HCT116 (cell line): ENCODE results near the gene CYP1A2. TPM values are rescaled to one million over a fixed set of nuclear protein-coding genes. Genes with fewer than 3 reads are reported as not detected.

Source experiments
- ATAC-seq: fragments of 200-7000 bp; cut with Tn5 transposase; 2 replicates; pipeline ENCODE4 v1.9.1; 2020; ENCODE audit warnings: mild to moderate bottlenecking, moderate library complexity
- BruUV-seq: library from RNA; stranded (reverse); fragments of 400-500 nt; replicated peaks from 2 replicates; lab custom pipeline; 2021; lab: Mats Ljungman, UMichigan
- CTCF ChIA-PET: fragments of 300-600 bp; sonication (Branson Sonifier 250); formaldehyde crosslinking; loops from one replicate; lab custom pipeline; 2021; ENCODE audit warnings: antibody characterized with exemption; lab: Charles Lee
- POLR2A ChIA-PET: fragments of 300-600, 350-600 bp; sonication (Branson Sonifier 250); formaldehyde crosslinking; loops from one replicate; lab custom pipeline; 2021; ENCODE audit warnings: antibody characterized with exemption; lab: Charles Lee
- RAD21 ChIA-PET, 2 experiments: fragments of 300-600 bp; sonication (Branson Sonifier 250); formaldehyde crosslinking; loops; one replicate each; lab custom pipeline; 2023; ENCODE audit warnings: low total read pairs in 2 of 2; ENCODE audit not compliant: uncharacterized antibody in 2 of 2, unreplicated experiment in 2 of 2, low non-redundant PET in 1 of 2; lab: Charles Lee
- DNase-seq: peaks from one replicate; pipeline ENCODE4 v3.0.0-alpha.2; 2010; ENCODE audit warnings: low read depth, low spot score
- H2AFZ ChIP-seq: fragments of 200-600 bp; shearing (Covaris generic), sonication (generic); 2 replicates; pipeline ENCODE4 v1.6.1; 2017; ENCODE audit warnings: low read depth, mixed run types, mixed read lengths, antibody characterized with exemption, low read length; ENCODE audit not compliant: poor library complexity, severe bottlenecking
- H3K27ac ChIP-seq: 2 replicates; pipeline ENCODE4 v1.5.1; 2012; ENCODE audit warnings: low read depth, low read length
- H3K27me3 ChIP-seq: fragments of 200-600 bp; sonication (generic); 2 replicates; pipeline ENCODE4 v1.6.1; 2016; ENCODE audit warnings: mixed run types, low read length, mixed read lengths; ENCODE audit not compliant: insufficient read depth
- H3K36me3 ChIP-seq, 2 experiments: fragments of 200-500 bp in 1 of 2; fragments of 200-600 bp in 1 of 2; sonication (Bioruptor generic) in 1 of 2; sonication (generic) in 1 of 2; 2 replicates each; pipeline versions ENCODE4 v1.5.1 to v1.6.1; 2014 to 2016; ENCODE audit warnings: low read length in 2 of 2, inconsistent platforms in 1 of 2, mixed read lengths in 1 of 2, mixed run types in 1 of 2; ENCODE audit not compliant: insufficient read depth in 2 of 2, control insufficient read depth in 1 of 2
- H3K4me1 ChIP-seq, 2 experiments: fragments of 200-600 bp in 1 of 2; sonication (generic) in 1 of 2; 2 replicates each; pipeline versions ENCODE4 v1.5.1 to v1.6.1; 2012 to 2017; ENCODE audit warnings: low read length in 2 of 2, inconsistent platforms in 1 of 2, mild to moderate bottlenecking in 1 of 2, mixed read lengths in 1 of 2, mixed run types in 1 of 2, moderate library complexity in 1 of 2; ENCODE audit not compliant: insufficient read depth in 2 of 2, control insufficient read depth in 1 of 2
- H3K4me2 ChIP-seq: fragments of 200-600 bp; sonication (generic); 2 replicates; pipeline ENCODE4 v1.6.1; 2017; ENCODE audit warnings: mixed run types, low read length, mixed read lengths
- H3K4me3 ChIP-seq, 2 experiments: fragments of 200-600 bp in 1 of 2; sonication (generic) in 1 of 2; replicated peaks in 1 of 2; 2 replicates each; pipeline ENCODE4 v1.5.1; 2011 to 2016; ENCODE audit warnings: low read length in 2 of 2, control low read depth in 1 of 2, low read depth in 1 of 2, mild to moderate bottlenecking in 1 of 2, mixed read lengths in 1 of 2, mixed run types in 1 of 2
- H3K79me2 ChIP-seq: fragments of 200-600 bp; sonication (generic); 2 replicates; pipeline ENCODE4 v1.6.1; 2017; ENCODE audit warnings: mild to moderate bottlenecking, mixed run types, low read length, moderate library complexity, mixed read lengths; ENCODE audit not compliant: insufficient read depth
- H3K9ac ChIP-seq: fragments of 200-600 bp; sonication (generic); 2 replicates; pipeline ENCODE4 v1.6.1; 2016; ENCODE audit warnings: low read length, mixed read lengths
- H3K9me2 ChIP-seq: fragments of 200-600 bp; sonication (generic), shearing (Covaris generic); 2 replicates; pipeline ENCODE4 v1.6.1; 2017; ENCODE audit warnings: mixed run types, mild to moderate bottlenecking, moderate library complexity; ENCODE audit not compliant: insufficient read depth
- H3K9me3 ChIP-seq, 2 experiments: fragments of 200-500 bp in 1 of 2; fragments of 200-600 bp in 1 of 2; sonication (Bioruptor generic) in 1 of 2; sonication (generic) in 1 of 2; 2 replicates each; pipeline ENCODE4 v1.6.1; 2014 to 2017; ENCODE audit warnings: low read length in 2 of 2, mixed read lengths in 2 of 2, inconsistent platforms in 1 of 2, low read depth in 1 of 2, mild to moderate bottlenecking in 1 of 2, mixed run types in 1 of 2, moderate library complexity in 1 of 2; ENCODE audit not compliant: control insufficient read depth in 1 of 2, insufficient read depth in 1 of 2
- H4K20me1 ChIP-seq: fragments of 200-600 bp; sonication (generic), shearing (Covaris generic); 2 replicates; pipeline ENCODE4 v1.6.1; 2017; ENCODE audit warnings: mixed run types, mild to moderate bottlenecking, moderate library complexity; ENCODE audit not compliant: insufficient read depth
- EGR1 ChIP-seq: IDR thresholded peaks from 2 replicates; pipeline ENCODE4 v1.6.1; 2012; ENCODE audit warnings: low read depth
- ELF1 ChIP-seq: IDR thresholded peaks from 2 replicates; pipeline ENCODE4 v1.6.1; 2012; ENCODE audit warnings: low read depth, borderline replicate concordance
- EZH2 ChIP-seq: fragments of 200-600 bp; sonication (generic); IDR thresholded peaks from 2 replicates; pipeline ENCODE4 v1.6.1; 2017; ENCODE audit warnings: antibody characterized with exemption, mixed run types
- EZH2phosphoT487 ChIP-seq: fragments of 200-600 bp; IDR thresholded peaks from 2 replicates; pipeline ENCODE4 v1.6.1; 2018; ENCODE audit warnings: antibody characterized with exemption, borderline replicate concordance
- FOSL1 ChIP-seq: IDR thresholded peaks from 2 replicates; pipeline ENCODE4 v1.6.1; 2012; ENCODE audit warnings: low read depth
- JUND ChIP-seq: IDR thresholded peaks from 2 replicates; pipeline ENCODE4 v1.6.1; 2012
- POLR2A ChIP-seq: IDR thresholded peaks from 2 replicates; pipeline ENCODE4 v1.7.0; 2011; ENCODE audit warnings: borderline replicate concordance; ENCODE audit not compliant: insufficient read depth, insufficient read length; ENCODE audit errors: extremely low read depth
- POLR2AphosphoS5 ChIP-seq: IDR thresholded peaks from 2 replicates; pipeline ENCODE4 v1.6.1; 2011; ENCODE audit warnings: mild to moderate bottlenecking, low read depth, low read length, moderate library complexity
- RAD21 ChIP-seq: IDR thresholded peaks from 2 replicates; pipeline ENCODE4 v1.6.1; 2012; ENCODE audit warnings: low read depth, mild to moderate bottlenecking
- SIN3A ChIP-seq: IDR thresholded peaks from 2 replicates; pipeline ENCODE4 v1.6.1; 2012; ENCODE audit warnings: low read depth
- SP1 ChIP-seq: IDR thresholded peaks from 2 replicates; pipeline ENCODE4 v1.6.1; 2012; ENCODE audit warnings: low read depth
- SRF ChIP-seq: IDR thresholded peaks from 2 replicates; pipeline ENCODE4 v1.6.1; 2012; ENCODE audit warnings: low read depth
- TCF7L2 ChIP-seq: IDR thresholded peaks from 2 replicates; pipeline ENCODE4 v1.7.0; 2011; ENCODE audit warnings: borderline replicate concordance, inconsistent platforms; ENCODE audit not compliant: insufficient read depth, insufficient read length; ENCODE audit errors: extremely low read depth
- YY1 ChIP-seq: IDR thresholded peaks from 2 replicates; pipeline ENCODE4 v1.6.1; 2011; ENCODE audit warnings: low read length, low read depth, moderate library complexity, mild to moderate bottlenecking; ENCODE audit not compliant: insufficient replicate concordance; ENCODE audit errors: extremely low read depth
- ZFX ChIP-seq: fragments of 450-650 bp; IDR thresholded peaks from 2 replicates; pipeline ENCODE4 v1.6.1; 2017
- intact Hi-C: fragments of 100-400 bp; cut with micrococcal nuclease; formaldehyde crosslinking; loops from 2 replicates; pipeline ENCODE4 v1.10.0; 2022
- total RNA-seq: library from RNA; stranded (reverse); gene quantifications from one replicate; pipeline ENCODE4 v1.2.1, GENCODE V29; 2021; ENCODE audit not compliant: unreplicated experiment
- TF ChIP-seq, protein P1 (sequence below): IDR thresholded peaks from 2 replicates; pipeline ENCODE4 v1.6.1; 2012
- TF ChIP-seq, protein P2 (sequence below): IDR thresholded peaks from 2 replicates; pipeline ENCODE4 v1.6.1; 2012
- TF ChIP-seq, protein P3 (sequence below): IDR thresholded peaks from 2 replicates; pipeline ENCODE4 v1.6.1; 2012; ENCODE audit warnings: low read depth
- TF ChIP-seq, protein P4 (sequence below), 3 experiments: fragments of 200-600 bp in 1 of 3; sonication (generic) in 1 of 3; IDR thresholded peaks in 2 of 3; conservative IDR thresholded peaks in 1 of 3; 2 replicates each; pipeline ENCODE4 v1.5.1; 2012 to 2017; ENCODE audit warnings: low read depth in 2 of 3, low read length in 2 of 3, antibody characterized with exemption in 1 of 3, borderline replicate concordance in 1 of 3, control low read depth in 1 of 3, mild to moderate bottlenecking in 1 of 3, mixed read lengths in 1 of 3, mixed run types in 1 of 3, moderate library complexity in 1 of 3; ENCODE audit not compliant: insufficient read depth in 1 of 3
- TF ChIP-seq, protein P5 (sequence below): IDR thresholded peaks from 2 replicates; pipeline ENCODE4 v1.6.1; 2011; ENCODE audit warnings: mild to moderate bottlenecking, low read length, moderate library complexity; ENCODE audit not compliant: insufficient replicate concordance; ENCODE audit errors: extremely low read depth

CYP1A2 gene
- total RNA-seq, 1 experiment from 2014 or later: not detected

DNA sequence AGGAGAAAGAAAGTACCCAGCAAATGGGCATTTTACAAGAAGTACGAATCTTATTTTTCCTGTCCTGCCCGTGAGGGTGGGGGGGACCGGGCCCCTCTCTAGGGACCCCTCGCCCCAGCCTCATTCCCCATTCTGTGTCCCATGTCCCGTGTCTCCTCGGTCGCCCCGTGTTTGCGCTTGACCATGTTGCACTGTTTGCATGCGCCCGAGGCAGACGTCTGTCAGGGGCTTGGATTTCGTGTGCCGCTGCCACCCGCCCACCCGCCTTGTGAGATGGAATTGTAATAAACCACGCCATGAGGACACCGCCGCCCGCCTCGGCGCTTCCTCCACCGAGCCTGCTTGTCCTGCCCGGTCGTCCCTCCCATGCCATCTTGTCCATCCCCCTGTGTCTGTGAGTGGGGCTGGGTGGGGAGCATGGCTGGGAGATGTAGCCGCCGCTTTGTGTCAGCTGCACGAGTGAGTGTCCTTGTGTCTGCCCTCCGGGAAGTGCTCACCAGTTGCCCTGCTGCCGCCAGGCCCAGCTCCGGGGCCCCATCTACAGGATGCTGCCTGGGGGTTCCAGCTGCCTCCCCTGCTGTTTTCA is 54.3 kb downstream of the CYP1A2 start:
- intact Hi-C loops: no loop called here
- no peaks in the 10 kb centered on the region for H3K79me2 ChIP-seq
- no peaks in the 10 kb centered on the region for H3K27me3 ChIP-seq
- ATAC-seq: no peak
- no peak overlapping the region for H2AFZ ChIP-seq
- POLR2A ChIA-PET: no interaction called here
- H3K9me2 ChIP-seq: no peaks in the 10 kb centered on the region
- no peaks in the 10 kb centered on the region for H3K9me3 ChIP-seq
- H3K4me1 ChIP-seq: peaks cover 3 to 19% of the 10 kb centered on the region in 2 experiments; a peak in 3 of 4 replicates
- H3K4me3 ChIP-seq: no peak overlapping the region
- no peak overlapping the region for H3K4me2 ChIP-seq
- peaks cover 13 to 31% of the 10 kb centered on the region in 2 experiments for H3K36me3 ChIP-seq
- H3K27ac ChIP-seq: no peak overlapping the region
- DNase-seq: no peak
- BruUV-seq: no TSS peak
- CTCF ChIA-PET: no interaction called here
- no peaks in the 10 kb centered on the region for H4K20me1 ChIP-seq
- no peak for TF ChIP-seq JUND
- TF ChIP-seq POLR2AphosphoS5: no peak
- no peak for TF ChIP-seq TCF7L2
- no peak for TF ChIP-seq SRF
- TF ChIP-seq, protein P1, sequence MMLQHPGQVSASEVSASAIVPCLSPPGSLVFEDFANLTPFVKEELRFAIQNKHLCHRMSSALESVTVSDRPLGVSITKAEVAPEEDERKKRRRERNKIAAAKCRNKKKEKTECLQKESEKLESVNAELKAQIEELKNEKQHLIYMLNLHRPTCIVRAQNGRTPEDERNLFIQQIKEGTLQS: no peak
- TF ChIP-seq, protein P2, sequence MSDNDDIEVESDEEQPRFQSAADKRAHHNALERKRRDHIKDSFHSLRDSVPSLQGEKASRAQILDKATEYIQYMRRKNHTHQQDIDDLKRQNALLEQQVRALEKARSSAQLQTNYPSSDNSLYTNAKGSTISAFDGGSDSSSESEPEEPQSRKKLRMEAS: no peak
- no peak for TF ChIP-seq YY1
- no peak for TF ChIP-seq FOSL1
- no peak for TF ChIP-seq ELF1
- no peak for TF ChIP-seq EGR1
- no peak for TF ChIP-seq ZFX
- TF ChIP-seq, protein P3, sequence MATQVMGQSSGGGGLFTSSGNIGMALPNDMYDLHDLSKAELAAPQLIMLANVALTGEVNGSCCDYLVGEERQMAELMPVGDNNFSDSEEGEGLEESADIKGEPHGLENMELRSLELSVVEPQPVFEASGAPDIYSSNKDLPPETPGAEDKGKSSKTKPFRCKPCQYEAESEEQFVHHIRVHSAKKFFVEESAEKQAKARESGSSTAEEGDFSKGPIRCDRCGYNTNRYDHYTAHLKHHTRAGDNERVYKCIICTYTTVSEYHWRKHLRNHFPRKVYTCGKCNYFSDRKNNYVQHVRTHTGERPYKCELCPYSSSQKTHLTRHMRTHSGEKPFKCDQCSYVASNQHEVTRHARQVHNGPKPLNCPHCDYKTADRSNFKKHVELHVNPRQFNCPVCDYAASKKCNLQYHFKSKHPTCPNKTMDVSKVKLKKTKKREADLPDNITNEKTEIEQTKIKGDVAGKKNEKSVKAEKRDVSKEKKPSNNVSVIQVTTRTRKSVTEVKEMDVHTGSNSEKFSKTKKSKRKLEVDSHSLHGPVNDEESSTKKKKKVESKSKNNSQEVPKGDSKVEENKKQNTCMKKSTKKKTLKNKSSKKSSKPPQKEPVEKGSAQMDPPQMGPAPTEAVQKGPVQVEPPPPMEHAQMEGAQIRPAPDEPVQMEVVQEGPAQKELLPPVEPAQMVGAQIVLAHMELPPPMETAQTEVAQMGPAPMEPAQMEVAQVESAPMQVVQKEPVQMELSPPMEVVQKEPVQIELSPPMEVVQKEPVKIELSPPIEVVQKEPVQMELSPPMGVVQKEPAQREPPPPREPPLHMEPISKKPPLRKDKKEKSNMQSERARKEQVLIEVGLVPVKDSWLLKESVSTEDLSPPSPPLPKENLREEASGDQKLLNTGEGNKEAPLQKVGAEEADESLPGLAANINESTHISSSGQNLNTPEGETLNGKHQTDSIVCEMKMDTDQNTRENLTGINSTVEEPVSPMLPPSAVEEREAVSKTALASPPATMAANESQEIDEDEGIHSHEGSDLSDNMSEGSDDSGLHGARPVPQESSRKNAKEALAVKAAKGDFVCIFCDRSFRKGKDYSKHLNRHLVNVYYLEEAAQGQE: no peak
- TF ChIP-seq, protein P4, sequence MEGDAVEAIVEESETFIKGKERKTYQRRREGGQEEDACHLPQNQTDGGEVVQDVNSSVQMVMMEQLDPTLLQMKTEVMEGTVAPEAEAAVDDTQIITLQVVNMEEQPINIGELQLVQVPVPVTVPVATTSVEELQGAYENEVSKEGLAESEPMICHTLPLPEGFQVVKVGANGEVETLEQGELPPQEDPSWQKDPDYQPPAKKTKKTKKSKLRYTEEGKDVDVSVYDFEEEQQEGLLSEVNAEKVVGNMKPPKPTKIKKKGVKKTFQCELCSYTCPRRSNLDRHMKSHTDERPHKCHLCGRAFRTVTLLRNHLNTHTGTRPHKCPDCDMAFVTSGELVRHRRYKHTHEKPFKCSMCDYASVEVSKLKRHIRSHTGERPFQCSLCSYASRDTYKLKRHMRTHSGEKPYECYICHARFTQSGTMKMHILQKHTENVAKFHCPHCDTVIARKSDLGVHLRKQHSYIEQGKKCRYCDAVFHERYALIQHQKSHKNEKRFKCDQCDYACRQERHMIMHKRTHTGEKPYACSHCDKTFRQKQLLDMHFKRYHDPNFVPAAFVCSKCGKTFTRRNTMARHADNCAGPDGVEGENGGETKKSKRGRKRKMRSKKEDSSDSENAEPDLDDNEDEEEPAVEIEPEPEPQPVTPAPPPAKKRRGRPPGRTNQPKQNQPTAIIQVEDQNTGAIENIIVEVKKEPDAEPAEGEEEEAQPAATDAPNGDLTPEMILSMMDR (IDR thresholded peaks at IDR 0.05 in 2 of 3, conservative IDR thresholded peaks at IDR 0.05 in 1 of 3; ENCODE audit: borderline replicate concordance in 1 of 3, insufficient read depth in 1 of 3, low read depth in 2 of 3, low read length in 2 of 3): no peak
- no peak for TF ChIP-seq POLR2A
- TF ChIP-seq SIN3A: no peak
- TF ChIP-seq, protein P5, sequence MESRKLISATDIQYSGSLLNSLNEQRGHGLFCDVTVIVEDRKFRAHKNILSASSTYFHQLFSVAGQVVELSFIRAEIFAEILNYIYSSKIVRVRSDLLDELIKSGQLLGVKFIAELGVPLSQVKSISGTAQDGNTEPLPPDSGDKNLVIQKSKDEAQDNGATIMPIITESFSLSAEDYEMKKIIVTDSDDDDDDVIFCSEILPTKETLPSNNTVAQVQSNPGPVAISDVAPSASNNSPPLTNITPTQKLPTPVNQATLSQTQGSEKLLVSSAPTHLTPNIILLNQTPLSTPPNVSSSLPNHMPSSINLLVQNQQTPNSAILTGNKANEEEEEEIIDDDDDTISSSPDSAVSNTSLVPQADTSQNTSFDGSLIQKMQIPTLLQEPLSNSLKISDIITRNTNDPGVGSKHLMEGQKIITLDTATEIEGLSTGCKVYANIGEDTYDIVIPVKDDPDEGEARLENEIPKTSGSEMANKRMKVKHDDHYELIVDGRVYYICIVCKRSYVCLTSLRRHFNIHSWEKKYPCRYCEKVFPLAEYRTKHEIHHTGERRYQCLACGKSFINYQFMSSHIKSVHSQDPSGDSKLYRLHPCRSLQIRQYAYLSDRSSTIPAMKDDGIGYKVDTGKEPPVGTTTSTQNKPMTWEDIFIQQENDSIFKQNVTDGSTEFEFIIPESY: no peak
- no peak for TF ChIP-seq SP1
- no peak for TF ChIP-seq EZH2
- TF ChIP-seq EZH2phosphoT487: no peak
- no peak for TF ChIP-seq RAD21
- RAD21 ChIA-PET: no interaction called here
- no peak overlapping the region for H3K9ac ChIP-seq
